ENCODE measurements around the gene RBFOX2. TPM values are rescaled to one million over a fixed set of nuclear protein-coding genes. Genes with fewer than 3 reads are reported as not detected.

Gene RBFOX2
- total and polyA plus RNA-seq, 3 experiments from 2014 or later, result 0.86 to 7.1 (median 6.1) TPM

- Histone ChIP-seq H3K27ac (ENCODE audit: low read depth, low read length) (no peak overlapping the region), H3K9me3 (ENCODE audit: low read length) (no peaks in the 10 kb centered on the region), H3K27me3 (ENCODE audit: insufficient read depth, low read length, poor library complexity, severe bottlenecking) (no peaks in the 10 kb centered on the region), H3K4me3 (ENCODE audit: low read length) (no peak overlapping the region), H3K4me1 (ENCODE audit: insufficient read depth, low read length) (no peaks in the 10 kb centered on the region), H3K36me3 (ENCODE audit: insufficient read depth, low read length) (no peaks in the 10 kb centered on the region)
- Mint-ChIP-seq H3K4me1 (no peaks in the 10 kb centered on the region), H3K27me3 (peaks cover 1 to 25% of the 10 kb centered on the region in 2 donors), H3K4me3 (no peak overlapping the region), H3K36me3 (no peaks in the 10 kb centered on the region), H3K27ac (no peak overlapping the region), H3K9me3 (no peaks in the 10 kb centered on the region)
- POLR2A ChIA-PET, result no interaction called here
- DNase-seq, result no peak
- CTCF ChIA-PET, result no interaction called here
Measured at GRCh38 chr22:35777335-35777975, 251.2 kb downstream of the RBFOX2 start.

DNA sequence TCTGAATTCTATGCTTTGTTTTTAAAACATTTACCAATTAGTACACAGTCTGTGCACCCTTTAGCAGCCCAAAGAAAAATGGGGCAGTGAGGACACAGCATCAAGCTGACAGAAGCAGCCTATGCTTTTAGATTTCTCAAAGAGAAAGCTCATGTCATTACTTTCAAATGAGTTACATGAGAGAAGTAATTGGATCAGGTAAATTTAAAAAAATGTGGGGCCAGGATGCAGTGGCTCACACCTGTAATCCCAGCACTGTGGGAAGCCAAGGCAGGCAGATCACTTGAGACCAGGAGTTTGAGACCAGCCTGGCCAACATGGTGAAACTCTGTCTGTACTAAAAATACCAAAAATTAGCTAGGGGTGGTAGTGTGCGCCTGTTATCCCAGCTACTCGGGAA, 253.3 kb downstream of the RBFOX2 start:
- H3K9me3 Mint-ChIP-seq, result no peaks in the 10 kb centered on the region
- no peaks in the 10 kb centered on the region for H3K36me3 Mint-ChIP-seq
- CTCF ChIA-PET, result no interaction called here
- Histone ChIP-seq H3K36me3 (ENCODE audit: insufficient read depth, low read length) (no peaks in the 10 kb centered on the region), H3K9me3 (ENCODE audit: low read length) (no peaks in the 10 kb centered on the region), H3K4me1 (ENCODE audit: insufficient read depth, low read length) (no peaks in the 10 kb centered on the region), H3K27ac (ENCODE audit: low read depth, low read length) (no peak overlapping the region), H3K4me3 (ENCODE audit: low read length) (no peak overlapping the region), H3K27me3 (ENCODE audit: insufficient read depth, low read length, poor library complexity, severe bottlenecking) (no peaks in the 10 kb centered on the region)
- POLR2A ChIA-PET, result no interaction called here
- DNase-seq, result no peak
- H3K27ac Mint-ChIP-seq, result no peak overlapping the region
- no peaks in the 10 kb centered on the region for H3K4me1 Mint-ChIP-seq
- H3K27me3 Mint-ChIP-seq, result peaks cover 0 to 25% of the 10 kb centered on the region in 2 donors
- no peak overlapping the region for H3K4me3 Mint-ChIP-seq

GRCh38 chr22:35769974-35770373, 258.6 kb downstream of the RBFOX2 start:
- Histone ChIP-seq H3K4me3 (ENCODE audit: low read length) (no peak overlapping the region), H3K9me3 (ENCODE audit: low read length) (no peaks in the 10 kb centered on the region), H3K36me3 (ENCODE audit: insufficient read depth, low read length) (no peaks in the 10 kb centered on the region), H3K27me3 (ENCODE audit: insufficient read depth, low read length, poor library complexity, severe bottlenecking) (no peaks in the 10 kb centered on the region), H3K4me1 (ENCODE audit: insufficient read depth, low read length) (no peaks in the 10 kb centered on the region), H3K27ac (ENCODE audit: low read depth, low read length) (no peak overlapping the region)
- Mint-ChIP-seq H3K27ac (no peak overlapping the region), H3K4me3 (no peak overlapping the region), H3K36me3 (no peaks in the 10 kb centered on the region), H3K27me3 (peaks cover 3 to 27% of the 10 kb centered on the region in 2 donors), H3K4me1 (no peaks in the 10 kb centered on the region), H3K9me3 (no peaks in the 10 kb centered on the region)
- ChIA-PET CTCF (no interaction called here), POLR2A (no interaction called here)
- DNase-seq, result no peak

GRCh38 chr22:35766654-35767580, 261.7 kb downstream of the RBFOX2 start:
- DNase-seq, result no peak
- H3K36me3 ChIP-seq (ENCODE audit: insufficient read depth, low read length), result no peaks in the 10 kb centered on the region
- Mint-ChIP-seq H3K4me3 (no peak overlapping the region), H3K9me3 (no peaks in the 10 kb centered on the region), H3K36me3 (no peaks in the 10 kb centered on the region), H3K4me1 (no peaks in the 10 kb centered on the region), H3K27ac (no peak overlapping the region), H3K27me3 (peaks cover 3 to 27% of the 10 kb centered on the region in 2 donors)
- ChIA-PET CTCF (no interaction called here), POLR2A (interaction anchor here (0.6 kb wide), 1 partner anchor 79 kb away, joined by 3 read pairs; no protein-coding TSS in a partner anchor)
- H3K9me3 ChIP-seq (ENCODE audit: low read length), result no peaks in the 10 kb centered on the region
- H3K4me3 ChIP-seq (ENCODE audit: low read length), result no peak overlapping the region
- H3K27me3 ChIP-seq (ENCODE audit: insufficient read depth, low read length, poor library complexity, severe bottlenecking), result no peaks in the 10 kb centered on the region
- no peaks in the 10 kb centered on the region for H3K4me1 ChIP-seq (ENCODE audit: insufficient read depth, low read length)
- no peak overlapping the region for H3K27ac ChIP-seq (ENCODE audit: low read depth, low read length)

DNA sequence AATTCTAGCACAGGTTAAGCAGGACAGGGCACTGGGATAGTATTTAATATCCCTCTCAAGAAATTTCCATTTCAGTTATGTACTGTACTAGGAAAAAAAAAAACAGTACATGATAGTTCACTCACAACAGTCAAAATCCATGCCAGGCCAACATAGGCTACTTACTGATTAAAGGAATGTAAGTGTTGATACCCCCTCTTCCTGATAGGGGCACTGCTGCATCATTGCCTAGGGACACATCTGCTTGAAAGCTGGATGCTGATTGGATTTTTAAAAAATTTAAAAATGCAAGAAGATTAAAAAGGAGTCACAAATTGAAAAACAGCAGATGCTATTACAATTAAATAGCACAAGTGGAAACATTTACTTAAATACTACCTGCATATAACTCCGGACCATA, 267.6 kb downstream of the RBFOX2 start:
- no peaks in the 10 kb centered on the region for H3K9me3 ChIP-seq (ENCODE audit: low read length)
- no peak overlapping the region for H3K27ac ChIP-seq (ENCODE audit: low read depth, low read length)
- H3K4me3 ChIP-seq (ENCODE audit: low read length), result no peak overlapping the region
- DNase-seq, result no peak
- Mint-ChIP-seq H3K36me3 (no peaks in the 10 kb centered on the region), H3K4me3 (no peak overlapping the region), H3K27me3 (peaks cover 0 to 15% of the 10 kb centered on the region in 2 donors), H3K9me3 (no peaks in the 10 kb centered on the region), H3K27ac (no peak overlapping the region), H3K4me1 (no peaks in the 10 kb centered on the region)
- no peaks in the 10 kb centered on the region for H3K4me1 ChIP-seq (ENCODE audit: insufficient read depth, low read length)
- H3K27me3 ChIP-seq (ENCODE audit: insufficient read depth, low read length, poor library complexity, severe bottlenecking), result no peaks in the 10 kb centered on the region
- CTCF ChIA-PET, result no interaction called here
- POLR2A ChIA-PET, result no interaction called here
- no peaks in the 10 kb centered on the region for H3K36me3 ChIP-seq (ENCODE audit: insufficient read depth, low read length)

- no peak for DNase-seq
Measured at GRCh38 chr22:35758394-35758793, 270.2 kb downstream of the RBFOX2 start.

DNA sequence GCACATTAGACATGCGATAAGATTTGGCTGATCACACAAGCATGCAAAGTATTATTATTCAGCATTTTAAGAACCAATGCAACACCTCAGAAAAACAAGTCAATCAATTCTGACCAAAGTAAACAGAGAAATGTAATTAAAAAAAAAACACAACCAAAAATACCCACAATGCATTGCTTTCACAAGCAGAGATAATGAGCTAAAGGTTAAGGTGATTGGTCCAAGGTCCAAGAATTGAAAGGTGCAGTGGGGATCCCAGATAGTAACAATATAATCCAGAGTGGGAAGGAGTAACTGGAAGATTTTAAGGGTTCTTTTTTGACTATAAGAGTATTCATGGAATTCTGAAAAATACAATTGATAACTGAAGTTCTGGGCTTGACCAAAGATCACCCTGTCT, 271.9 kb downstream of the RBFOX2 start:
- no peak overlapping the region for H3K27ac ChIP-seq (ENCODE audit: low read depth, low read length)
- Mint-ChIP-seq H3K36me3 (no peaks in the 10 kb centered on the region), H3K9me3 (no peaks in the 10 kb centered on the region), H3K27me3 (no peaks in the 10 kb centered on the region), H3K4me3 (no peak overlapping the region), H3K27ac (no peak overlapping the region), H3K4me1 (no peaks in the 10 kb centered on the region)
- H3K27me3 ChIP-seq (ENCODE audit: insufficient read depth, low read length, poor library complexity, severe bottlenecking), result no peaks in the 10 kb centered on the region
- no peaks in the 10 kb centered on the region for H3K9me3 ChIP-seq (ENCODE audit: low read length)
- CTCF ChIA-PET, result interaction anchor here (0.7 kb wide), 1 partner anchor 737 kb away, joined by 3 read pairs; no protein-coding TSS in a partner anchor
- no peak overlapping the region for H3K4me3 ChIP-seq (ENCODE audit: low read length)
- H3K4me1 ChIP-seq (ENCODE audit: insufficient read depth, low read length), result no peaks in the 10 kb centered on the region
- DNase-seq, result no peak
- POLR2A ChIA-PET, result no interaction called here
- no peaks in the 10 kb centered on the region for H3K36me3 ChIP-seq (ENCODE audit: insufficient read depth, low read length)

More at GRCh38 chr22:35758394-35758793, 270.2 kb downstream of the RBFOX2 start:
- no peaks in the 10 kb centered on the region for H3K4me1 Mint-ChIP-seq
- Histone ChIP-seq H3K27me3 (ENCODE audit: insufficient read depth, low read length, poor library complexity, severe bottlenecking) (no peaks in the 10 kb centered on the region), H3K4me1 (ENCODE audit: insufficient read depth, low read length) (no peaks in the 10 kb centered on the region), H3K36me3 (ENCODE audit: insufficient read depth, low read length) (no peaks in the 10 kb centered on the region), H3K9me3 (ENCODE audit: low read length) (no peaks in the 10 kb centered on the region), H3K27ac (ENCODE audit: low read depth, low read length) (no peak overlapping the region), H3K4me3 (ENCODE audit: low read length) (no peak overlapping the region)
- H3K27me3 Mint-ChIP-seq, result no peaks in the 10 kb centered on the region
- no peaks in the 10 kb centered on the region for H3K36me3 Mint-ChIP-seq
- H3K4me3 Mint-ChIP-seq, result no peak overlapping the region
- H3K9me3 Mint-ChIP-seq, result no peaks in the 10 kb centered on the region
- H3K27ac Mint-ChIP-seq, result no peak overlapping the region
- CTCF ChIA-PET, result no interaction called here
- POLR2A ChIA-PET, result no interaction called here

DNA sequence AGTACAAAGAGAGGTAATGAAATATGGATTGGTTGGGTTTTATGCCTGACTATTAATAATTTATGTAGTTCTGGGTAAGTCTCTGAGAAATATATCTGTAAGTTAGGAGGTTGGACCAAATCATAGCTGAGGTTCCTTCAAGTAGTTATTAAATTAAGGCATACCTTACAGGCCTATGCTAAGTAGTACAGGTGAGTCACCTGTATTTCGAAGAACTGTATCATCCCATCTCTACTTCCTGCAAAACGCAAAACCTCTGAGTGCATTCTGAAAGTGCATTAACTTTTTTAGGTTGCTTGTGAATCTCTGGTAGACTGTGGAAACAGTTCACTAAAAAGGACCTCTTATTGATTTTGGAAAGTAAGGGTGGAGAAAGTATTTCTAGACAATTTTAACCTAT, 273.9 kb downstream of the RBFOX2 start:
- H3K9me3 Mint-ChIP-seq, result no peaks in the 10 kb centered on the region
- no peak for DNase-seq
- H3K36me3 Mint-ChIP-seq, result no peaks in the 10 kb centered on the region
- H3K27ac ChIP-seq (ENCODE audit: low read depth, low read length), result no peak overlapping the region
- H3K4me3 Mint-ChIP-seq, result no peak overlapping the region
- no peaks in the 10 kb centered on the region for H3K4me1 ChIP-seq (ENCODE audit: insufficient read depth, low read length)
- no peaks in the 10 kb centered on the region for H3K27me3 ChIP-seq (ENCODE audit: insufficient read depth, low read length, poor library complexity, severe bottlenecking)
- POLR2A ChIA-PET, result no interaction called here
- H3K27ac Mint-ChIP-seq, result no peak overlapping the region
- H3K27me3 Mint-ChIP-seq, result no peaks in the 10 kb centered on the region
- H3K9me3 ChIP-seq (ENCODE audit: low read length), result no peaks in the 10 kb centered on the region
- no peaks in the 10 kb centered on the region for H3K36me3 ChIP-seq (ENCODE audit: insufficient read depth, low read length)
- CTCF ChIA-PET, result interaction anchor here (0.8 kb wide), 1 partner anchor 9 kb away, joined by 3 read pairs; no protein-coding TSS in a partner anchor
- H3K4me1 Mint-ChIP-seq, result no peaks in the 10 kb centered on the region
- H3K4me3 ChIP-seq (ENCODE audit: low read length), result no peak overlapping the region
